Ectodermal cell (in vitro differentiated cells): ENCODE measurements around the gene LRP4.
"Not testable (repeated sequence)": the region's sequence is repeated elsewhere in the genome, so short reads cannot be mapped to it uniquely, and the experiment has no call there.

Experiments used
- H3K27ac ChIP-seq: 2 replicates; pipeline ENCODE4 v1.7.0; 2013; ENCODE audit warnings: mild to moderate bottlenecking, low read depth, low read length; ENCODE audit not compliant: insufficient read depth, poor library complexity, severe bottlenecking
- H3K27me3 ChIP-seq: 2 replicates; pipeline ENCODE4 v1.7.0; 2013; ENCODE audit warnings: mild to moderate bottlenecking, low read length; ENCODE audit not compliant: insufficient read depth, control insufficient read depth, poor library complexity, severe bottlenecking
- H3K36me3 ChIP-seq: one replicate; pipeline ENCODE4 v1.7.0; 2013; ENCODE audit warnings: low read length; ENCODE audit not compliant: control insufficient read depth, insufficient read depth
- H3K4me1 ChIP-seq: one replicate; pipeline ENCODE4 v1.7.0; 2013; ENCODE audit warnings: low read length; ENCODE audit not compliant: control insufficient read depth, insufficient read depth
- H3K4me3 ChIP-seq: 2 replicates; pipeline ENCODE4 v1.7.0; 2013; ENCODE audit warnings: low read depth, low read length, control low read depth; ENCODE audit not compliant: insufficient read depth
- H3K9me3 ChIP-seq: 2 replicates; pipeline ENCODE4 v1.7.0; 2013; ENCODE audit warnings: mild to moderate bottlenecking, low read length, moderate library complexity; ENCODE audit not compliant: control insufficient read depth
- WGBS, 2 experiments: methylation state at CpG; one replicate each; pipeline ENCODE4 v1.1.7; 2013; ENCODE audit warnings: missing lambda C conversion rate in 2 of 2; 5-methylcytosine and 5-hydroxymethylcytosine counted together

The LRP4 gene

DNA sequence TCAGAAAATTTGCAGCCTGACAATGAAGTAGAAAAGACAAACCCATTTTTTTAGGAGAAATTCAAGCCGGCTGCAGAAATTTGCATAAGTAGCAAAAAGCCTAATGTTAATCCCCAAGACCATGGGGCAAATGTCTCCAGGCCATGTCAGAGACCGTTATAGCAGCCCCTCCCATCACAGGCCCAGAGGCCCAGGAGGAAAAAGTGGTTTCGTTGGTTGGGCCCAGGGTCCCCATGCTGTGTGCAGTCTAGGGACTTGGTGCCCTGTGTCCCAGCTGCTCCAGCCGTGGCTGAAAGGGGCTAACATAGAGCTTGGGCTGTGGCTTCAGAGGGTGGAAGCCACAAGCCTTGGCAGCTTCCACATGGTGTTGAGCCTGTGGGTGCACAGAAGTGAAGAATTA is 9.6 kb upstream of the LRP4 start:
- H3K4me1 ChIP-seq, H3K27ac ChIP-seq, H3K9me3 ChIP-seq, H3K36me3 ChIP-seq, H3K4me3 ChIP-seq, H3K27me3 ChIP-seq: not testable (repeated sequence)
- 85 to 93% methylated on average over 4 of the region's 4 CpGs for WGBS, 2 experiments

DNA sequence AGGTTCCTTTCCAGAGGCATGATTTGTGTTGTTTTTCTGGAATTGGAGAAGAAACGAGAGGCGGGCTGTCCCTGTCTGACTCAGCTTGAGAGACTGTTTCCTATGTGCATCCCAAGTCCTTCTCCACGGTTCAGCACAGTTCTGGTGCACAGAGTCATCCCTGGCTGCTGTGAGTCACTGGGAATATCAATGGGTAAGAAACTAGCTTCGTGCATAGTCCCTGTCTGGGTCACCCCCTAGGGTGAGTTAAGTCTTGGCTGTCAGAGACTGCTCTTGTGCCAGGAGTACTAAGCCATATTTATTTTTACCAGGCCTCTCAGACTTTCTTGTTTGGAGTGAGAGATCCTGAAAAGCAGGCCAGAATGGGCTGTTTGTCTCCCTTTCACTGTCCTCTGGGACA is 2.4 kb upstream of the LRP4 start:
- Histone ChIP-seq H3K4me3 (no peak overlapping the region), H3K9me3 (no peaks in the 10 kb centered on the region), H3K36me3 (no peaks in the 10 kb centered on the region), H3K27ac (no peak overlapping the region), H3K4me1 (peaks cover 10% of the 10 kb centered on the region), H3K27me3 (no peaks in the 10 kb centered on the region)
- WGBS, 2 experiments = 72 to 75% methylated on average over 4 of the region's 4 CpGs

DNA sequence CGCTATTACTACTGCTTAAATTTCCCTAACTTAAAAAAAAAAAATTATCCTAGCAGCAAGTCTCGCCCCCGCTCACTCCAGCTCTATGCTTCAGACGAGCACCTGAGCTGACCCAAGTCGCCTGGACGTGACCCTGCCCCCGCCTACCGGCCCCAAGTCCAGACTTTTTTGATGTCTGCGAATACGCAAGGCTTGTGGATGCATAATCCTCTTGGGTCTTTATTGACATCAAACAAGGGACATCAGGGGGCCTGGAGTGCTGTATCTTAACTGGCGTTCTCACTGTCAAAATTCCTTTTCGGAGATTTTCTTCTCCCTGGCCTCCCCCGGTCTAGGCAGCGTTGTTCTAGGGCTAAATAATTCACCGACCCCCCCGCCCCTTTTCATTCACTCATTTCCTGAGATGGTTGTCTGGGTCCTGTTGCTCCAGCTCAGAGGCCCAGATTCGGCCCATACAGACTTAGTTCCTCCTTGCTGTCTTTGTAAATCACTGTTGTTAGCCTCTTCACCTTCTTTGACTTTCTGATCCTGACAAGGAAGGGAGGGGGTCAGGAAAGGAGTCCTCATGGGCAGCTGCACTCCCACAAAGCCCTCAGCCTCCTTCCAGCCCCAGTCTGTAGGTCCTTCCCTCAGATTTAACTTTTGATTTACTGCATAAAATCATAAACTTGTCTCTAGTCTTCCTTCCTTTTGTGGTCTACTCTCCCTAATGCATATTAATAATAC is 601 bp upstream of the LRP4 start:
- Histone ChIP-seq H3K27ac (peak overlapping the region; percentile 76), H3K4me3 (peak overlapping the region; percentile 87), H3K4me1 (peaks cover 25% of the 10 kb centered on the region), H3K27me3 (no peaks in the 10 kb centered on the region), H3K36me3 (no peaks in the 10 kb centered on the region), H3K9me3 (no peaks in the 10 kb centered on the region)
- 1% methylated on average over 17 of the region's 17 CpGs for WGBS, 2 experiments

DNA sequence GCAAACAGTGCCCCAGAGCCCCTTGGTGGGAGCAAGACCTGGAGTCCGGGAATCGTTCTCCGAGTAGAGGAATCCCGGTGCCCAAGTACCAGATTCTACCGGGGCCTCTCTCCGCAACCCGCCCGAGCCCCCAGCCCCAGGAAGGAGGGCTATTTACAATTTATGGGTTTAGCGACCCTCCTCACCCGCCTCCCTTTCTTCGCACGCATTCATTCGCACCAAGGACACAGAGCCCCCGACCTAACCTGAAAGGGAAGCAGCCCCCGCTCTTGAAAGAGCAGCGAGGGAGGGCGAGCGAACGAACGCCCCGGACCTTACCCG is 628 bp downstream of the LRP4 start:
- Histone ChIP-seq H3K36me3 (no peaks in the 10 kb centered on the region), H3K9me3 (no peaks in the 10 kb centered on the region), H3K27ac (no peak overlapping the region), H3K4me3 (peak overlapping the region; percentile 87), H3K27me3 (no peaks in the 10 kb centered on the region), H3K4me1 (peaks cover 36% of the 10 kb centered on the region)
- WGBS, 2 experiments = 0% methylated on average over 22 of the region's 22 CpGs

DNA sequence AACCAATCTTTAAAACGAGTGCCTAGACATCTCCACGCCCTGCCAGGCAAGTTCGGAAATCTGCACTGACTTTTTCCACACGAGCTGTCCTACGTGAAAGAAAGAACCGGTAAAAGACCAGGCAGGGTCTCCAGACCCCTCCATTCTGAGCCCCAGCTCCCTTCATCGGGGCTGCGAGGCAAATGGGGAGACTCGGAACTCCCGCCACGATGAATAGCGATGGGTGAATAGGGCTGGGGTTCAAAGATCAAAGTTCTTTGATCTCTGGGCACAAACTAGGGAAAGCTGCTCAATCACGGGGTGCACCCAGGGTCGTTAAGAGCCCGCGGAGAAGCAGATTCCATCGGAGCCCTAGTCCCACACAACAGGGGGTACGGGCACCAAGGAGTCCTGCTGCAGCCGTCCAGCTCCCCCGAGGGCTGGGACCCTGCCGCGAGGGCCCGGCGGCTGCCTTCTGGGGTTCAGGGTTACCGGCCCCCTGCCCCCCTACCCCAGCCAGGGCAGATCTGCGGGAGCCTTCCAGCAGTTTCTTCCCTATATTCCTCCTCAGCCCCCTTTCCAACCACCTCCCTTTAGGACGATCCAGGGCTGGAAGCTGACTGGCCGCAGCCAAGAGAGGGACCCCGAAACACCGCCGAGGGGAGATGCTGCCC is 1.1 kb downstream of the LRP4 start:
- H3K27ac ChIP-seq = peak overlapping the region; percentile 2
- peaks cover 41% of the 10 kb centered on the region for H3K4me1 ChIP-seq

DNA sequence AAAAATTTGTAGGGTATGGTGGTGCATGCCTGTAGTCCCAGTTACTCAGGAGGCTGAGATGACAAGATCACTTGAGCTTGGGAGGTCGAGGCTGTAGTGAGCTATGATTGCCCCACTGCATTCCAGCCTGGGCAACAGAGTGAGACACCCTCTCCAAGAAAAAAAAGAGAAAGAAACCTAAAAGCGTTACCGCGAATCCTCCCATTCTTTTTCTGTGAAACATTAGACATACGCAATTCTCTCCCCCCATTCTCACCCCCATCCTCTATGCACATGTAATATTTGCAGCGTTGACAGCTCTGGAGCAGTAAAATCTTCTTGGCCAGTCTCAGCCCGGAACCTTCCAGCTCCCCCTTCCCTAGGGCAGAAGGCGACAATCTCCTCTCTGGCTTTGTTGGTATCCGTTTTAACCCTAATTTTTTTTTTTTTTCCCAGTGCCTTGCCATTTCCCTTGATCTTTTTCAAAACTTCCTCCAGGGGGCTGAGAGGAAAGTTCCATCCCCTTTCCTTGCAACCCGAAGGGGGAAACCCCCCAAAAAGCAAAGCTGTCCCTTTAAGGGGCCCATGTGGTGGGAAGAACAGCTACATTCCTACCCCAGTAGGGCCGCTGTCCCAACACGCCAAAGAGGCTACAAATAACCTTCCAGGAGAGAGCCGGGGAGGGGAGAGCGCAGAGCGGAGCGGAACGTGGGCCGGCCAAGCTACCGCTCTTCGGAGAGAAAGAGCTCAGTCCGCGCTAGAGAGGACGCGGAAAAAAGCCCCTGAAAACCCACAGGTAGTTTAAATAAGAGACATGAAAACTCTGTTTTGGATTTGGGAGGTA is 1.9 kb downstream of the LRP4 start:
- H3K27ac ChIP-seq = peak overlapping the region; percentile 2
- no peaks in the 10 kb centered on the region for H3K9me3 ChIP-seq

More for the DNA sequence above, 1.1 kb downstream of the LRP4 start:
- 0% methylated on average over 31 of the region's 31 CpGs for WGBS, 2 experiments
- Histone ChIP-seq H3K36me3 (no peaks in the 10 kb centered on the region), H3K9me3 (no peaks in the 10 kb centered on the region), H3K27me3 (no peaks in the 10 kb centered on the region), H3K4me3 (peak overlapping the region; percentile 87)

DNA sequence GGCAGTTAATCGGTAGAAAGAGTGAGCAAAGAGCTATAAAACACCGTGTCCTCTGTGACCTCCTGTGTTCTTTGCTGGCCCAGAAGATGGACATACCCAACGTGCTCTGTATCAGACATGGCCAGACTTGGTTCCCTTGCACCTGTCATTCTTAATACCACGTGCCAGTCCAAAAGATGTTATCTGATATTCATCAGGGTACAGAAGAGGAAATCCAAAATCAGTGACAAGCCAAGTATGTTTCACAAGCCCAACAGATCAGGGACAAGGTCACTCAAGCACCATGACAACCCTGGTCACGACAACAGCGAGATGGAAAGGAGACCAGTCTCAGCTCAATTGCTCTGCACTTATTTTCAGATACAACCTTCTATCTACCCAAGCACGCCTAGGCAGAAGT is 3.4 kb downstream of the LRP4 start:
- Histone ChIP-seq H3K4me1 (peaks cover 48% of the 10 kb centered on the region), H3K27ac (no peak overlapping the region), H3K27me3 (no peaks in the 10 kb centered on the region), H3K36me3 (no peaks in the 10 kb centered on the region), H3K4me3 (no peak overlapping the region), H3K9me3 (no peaks in the 10 kb centered on the region)
- WGBS, 2 experiments = 87% methylated on average over 7 of the region's 7 CpGs

More for the DNA sequence above, 1.9 kb downstream of the LRP4 start:
- Histone ChIP-seq H3K4me3 (peak overlapping the region; percentile 87), H3K27me3 (no peaks in the 10 kb centered on the region), H3K4me1 (peaks cover 44% of the 10 kb centered on the region), H3K36me3 (no peaks in the 10 kb centered on the region)
- WGBS, 2 experiments = 12% methylated on average over 24 of the region's 24 CpGs

DNA sequence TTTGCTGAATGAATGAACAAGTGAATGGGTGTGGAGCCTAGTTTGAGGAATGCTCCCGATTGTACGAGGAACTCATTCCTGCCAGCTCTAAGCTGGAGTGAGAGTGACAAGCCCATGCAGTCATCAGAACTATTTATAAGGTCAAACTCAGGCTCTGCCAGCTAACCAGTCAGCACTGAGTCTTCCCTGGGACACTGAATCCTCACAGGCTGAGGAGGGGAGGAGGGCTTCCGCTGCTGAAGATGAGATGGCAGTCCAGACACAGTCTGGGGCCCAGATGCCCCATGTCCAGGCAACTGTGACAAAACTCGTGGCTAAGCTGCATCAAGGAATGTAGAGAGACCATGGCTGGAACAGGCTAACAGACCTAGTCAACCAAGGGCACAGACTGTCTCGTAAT is 4.0 kb downstream of the LRP4 start:
- peaks cover 47% of the 10 kb centered on the region for H3K4me1 ChIP-seq
- no peak overlapping the region for H3K27ac ChIP-seq
- H3K4me3 ChIP-seq = peak overlapping the region; percentile 11
- WGBS, 2 experiments = 62 to 67% methylated on average over 5 of the region's 5 CpGs
- H3K9me3 ChIP-seq = no peaks in the 10 kb centered on the region
- H3K27me3 ChIP-seq = no peaks in the 10 kb centered on the region
- H3K36me3 ChIP-seq = no peaks in the 10 kb centered on the region

- no peaks in the 10 kb centered on the region for H3K9me3 ChIP-seq
- peak overlapping the region; percentile 85 for H3K27ac ChIP-seq
- no peaks in the 10 kb centered on the region for H3K27me3 ChIP-seq
- H3K4me3 ChIP-seq = peak overlapping the region; percentile 34
- H3K36me3 ChIP-seq = no peaks in the 10 kb centered on the region
- 43 to 54% methylated on average over 3 of the region's 3 CpGs for WGBS, 2 experiments
- peaks cover 45% of the 10 kb centered on the region for H3K4me1 ChIP-seq
Observed at GRCh38 chr11:46913484-46913883, 4.9 kb downstream of the LRP4 start.

DNA sequence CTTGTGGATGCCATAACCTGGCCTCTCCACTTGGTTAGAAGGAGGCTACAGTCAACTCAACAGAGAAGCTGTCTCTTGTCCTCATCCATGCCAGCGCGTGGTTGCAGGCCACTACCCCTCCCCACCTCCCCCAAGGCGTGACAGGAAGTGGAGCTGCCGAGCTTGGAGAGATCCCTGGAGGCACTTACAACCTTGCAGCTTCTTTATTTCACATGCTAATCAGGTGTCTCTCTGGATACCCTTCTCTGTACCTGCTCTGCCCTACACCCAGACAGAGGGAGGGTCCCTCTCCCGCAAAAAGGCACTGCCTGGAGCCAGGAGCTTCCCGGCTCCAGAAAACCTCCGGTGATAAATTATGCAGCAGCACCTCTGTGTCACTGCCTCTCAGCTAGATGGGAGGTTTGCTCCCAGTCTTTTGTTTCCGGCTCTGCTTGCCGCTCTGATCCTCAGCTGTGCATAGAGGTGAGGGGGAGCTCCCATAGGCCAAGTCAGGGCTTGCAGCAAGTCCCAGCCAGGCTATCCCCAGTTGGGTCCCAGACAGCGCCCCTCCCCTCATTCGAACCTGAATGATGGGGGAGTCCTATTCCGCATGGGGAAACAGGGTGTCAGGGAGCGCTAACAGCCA is 5.7 kb downstream of the LRP4 start:
- Histone ChIP-seq H3K36me3 (no peaks in the 10 kb centered on the region), H3K27me3 (no peaks in the 10 kb centered on the region), H3K4me3 (peak overlapping the region; percentile 34), H3K4me1 (peaks cover 45% of the 10 kb centered on the region), H3K9me3 (no peaks in the 10 kb centered on the region), H3K27ac (peak overlapping the region; percentile 85)
- 2 to 3% methylated on average over 13 of the region's 13 CpGs for WGBS, 2 experiments
